H1 (cell line): ENCODE measurements around the gene RILPL1. TPM values are rescaled to one million over a fixed set of nuclear protein-coding genes. Genes with fewer than 3 reads are reported as not detected.
"Not testable (repeated sequence)": the region's sequence is repeated elsewhere in the genome, so short reads cannot be mapped to it uniquely, and the experiment has no call there.

ENCODE experiments used
- CTCF ChIA-PET: fragments of 300-600 bp; sonication (Branson Sonifier 250); formaldehyde crosslinking; loops from one replicate; lab custom pipeline; 2021; ENCODE audit not compliant: partially characterized antibody; lab: Charles Lee
- POLR2A ChIA-PET: fragments of 300-600 bp; sonication (Branson Sonifier 250); formaldehyde crosslinking; loops from one replicate; lab custom pipeline; 2021; ENCODE audit warnings: inconsistent platforms; ENCODE audit not compliant: partially characterized antibody; lab: Charles Lee
- DNase-seq, 2 experiments: peaks; one replicate each; pipeline versions ENCODE4 v3.0.0 to v3.0.0-alpha.2; 2010 to 2022; ENCODE audit warnings: low spot score in 2 of 2, low read depth in 1 of 2, mixed read lengths in 1 of 2
- FAIRE-seq: peaks from 2 replicates; lab custom pipeline; 2011; peaks lifted over from hg19 to GRCh38; lab: Jason Lieb, UNC
- H2AFZ ChIP-seq: 2 replicates; pipeline ENCODE4 v1.8.1; 2012; ENCODE audit warnings: low read length, inconsistent platforms
- H2AK5ac ChIP-seq: 2 replicates; pipeline ENCODE4 v1.6.1; 2013; ENCODE audit warnings: low read depth, low read length
- H2BK120ac ChIP-seq: replicated peaks from 2 replicates; pipeline ENCODE3; 2013; ENCODE audit warnings: low read depth, low read length, inconsistent platforms
- H2BK12ac ChIP-seq: 2 replicates; pipeline ENCODE4 v1.6.1; 2013; ENCODE audit warnings: low read depth, low read length
- H2BK15ac ChIP-seq: 2 replicates; pipeline ENCODE4 v1.6.1; 2013; ENCODE audit warnings: low read length
- H2BK20ac ChIP-seq: 2 replicates; pipeline ENCODE4 v1.6.1; 2013; ENCODE audit warnings: low read length
- H2BK5ac ChIP-seq: 2 replicates; pipeline ENCODE4 v1.6.1; 2013; ENCODE audit warnings: low read depth, low read length
- H3K14ac ChIP-seq: 2 replicates; pipeline ENCODE4 v1.6.1; 2013; ENCODE audit warnings: inconsistent platforms; ENCODE audit not compliant: insufficient read length
- H3K18ac ChIP-seq: 2 replicates; pipeline ENCODE4 v1.6.1; 2013; ENCODE audit warnings: low read length; ENCODE audit errors: extremely low read depth
- H3K23ac ChIP-seq: 2 replicates; pipeline ENCODE4 v1.6.1; 2013; ENCODE audit warnings: inconsistent platforms; ENCODE audit not compliant: insufficient read length
- H3K23me2 ChIP-seq: 2 replicates; pipeline ENCODE4 v1.6.1; 2013; ENCODE audit warnings: low read depth, low read length
- H3K27ac ChIP-seq: 2 replicates; pipeline ENCODE4 v1.6.1; 2011; ENCODE audit warnings: low read depth, low read length, inconsistent platforms
- H3K27me3 ChIP-seq, 4 experiments: replicated peaks in 1 of 4; 1 replicate in 1 of 4; 2 replicates in 3 of 4; pipeline versions ENCODE4 v1.6.1 to v1.8.1; 2011 to 2013; ENCODE audit warnings: low read length in 3 of 4, mild to moderate bottlenecking in 3 of 4, inconsistent platforms in 2 of 4, mixed read lengths in 2 of 4, moderate library complexity in 1 of 4; ENCODE audit not compliant: control insufficient read depth in 3 of 4, insufficient read depth in 3 of 4; ENCODE audit errors: extremely low read depth in 1 of 4
- H3K36me3 ChIP-seq, 4 experiments: 2 replicates each; pipeline versions ENCODE4 v1.6.1 to v1.8.1; 2011 to 2013; ENCODE audit warnings: mild to moderate bottlenecking in 4 of 4, low read length in 3 of 4, moderate library complexity in 2 of 4, control low read depth in 1 of 4, inconsistent platforms in 1 of 4; ENCODE audit not compliant: insufficient read depth in 4 of 4, control insufficient read depth in 2 of 4
- H3K4ac ChIP-seq: replicated peaks from 2 replicates; pipeline ENCODE3; 2013; ENCODE audit warnings: low read length, low read depth, mixed read lengths, inconsistent platforms; ENCODE audit not compliant: insufficient read length
- H3K4me1 ChIP-seq, 4 experiments: replicated peaks in 1 of 4; 1 replicate in 1 of 4; 2 replicates in 3 of 4; pipeline versions ENCODE4 v1.6.1 to v1.8.1; 2011 to 2013; ENCODE audit warnings: low read length in 3 of 4, inconsistent platforms in 2 of 4, mixed read lengths in 1 of 4; ENCODE audit not compliant: insufficient read depth in 4 of 4, control insufficient read depth in 3 of 4
- H3K4me2 ChIP-seq, 2 experiments: 2 replicates each; pipeline versions ENCODE4 v1.6.1 to v1.8.1; 2011 to 2013; ENCODE audit warnings: low read depth in 2 of 2, low read length in 2 of 2, control low read depth in 1 of 2, inconsistent platforms in 1 of 2, mild to moderate bottlenecking in 1 of 2; ENCODE audit not compliant: insufficient read depth in 1 of 2
- H3K4me3 ChIP-seq, 4 experiments: fragments of 200-600, 300-600 bp in 1 of 4; sonication (generic), shearing (Covaris generic), sonication (Bioruptor Twin) in 1 of 4; 2 replicates each; pipeline versions ENCODE4 v1.5.1 to v1.8.1; 2011 to 2016; ENCODE audit warnings: low read length in 4 of 4, low read depth in 3 of 4, control low read depth in 2 of 4, inconsistent platforms in 2 of 4, mild to moderate bottlenecking in 2 of 4, mixed read lengths in 1 of 4, moderate library complexity in 1 of 4; ENCODE audit not compliant: insufficient read depth in 2 of 4; ENCODE audit errors: extremely low read depth in 1 of 4
- H3K56ac ChIP-seq: replicated peaks from 2 replicates; pipeline ENCODE3; 2013; ENCODE audit warnings: low read depth, mild to moderate bottlenecking, mixed read lengths, low read length, inconsistent platforms; ENCODE audit not compliant: insufficient read length
- H3K79me1 ChIP-seq: 2 replicates; pipeline ENCODE4 v1.6.1; 2013; ENCODE audit warnings: low read depth, low read length, control low read depth
- H3K79me2 ChIP-seq, 2 experiments: 2 replicates each; pipeline versions ENCODE4 v1.6.1 to v1.8.1; 2012 to 2013; ENCODE audit warnings: low read length in 2 of 2, mild to moderate bottlenecking in 2 of 2, inconsistent platforms in 1 of 2; ENCODE audit not compliant: insufficient read depth in 2 of 2, control insufficient read depth in 1 of 2
- H3K9ac ChIP-seq, 4 experiments: replicated peaks in 1 of 4; 1 replicate in 1 of 4; 2 replicates in 3 of 4; pipeline versions ENCODE4 v1.6.1 to v1.8.1; 2011 to 2013; ENCODE audit warnings: low read depth in 3 of 4, low read length in 3 of 4, control low read depth in 2 of 4, mild to moderate bottlenecking in 2 of 4, moderate library complexity in 2 of 4, inconsistent platforms in 1 of 4; ENCODE audit errors: extremely low read depth in 1 of 4
- H3K9me3 ChIP-seq, 2 experiments: 2 replicates each; pipeline versions ENCODE4 v1.6.1 to v1.8.1; 2012 to 2013; ENCODE audit warnings: mild to moderate bottlenecking in 2 of 2, moderate library complexity in 2 of 2, control low read depth in 1 of 2, inconsistent platforms in 1 of 2, low read depth in 1 of 2, low read length in 1 of 2, mixed read lengths in 1 of 2; ENCODE audit not compliant: insufficient read depth in 2 of 2
- H4K20me1 ChIP-seq, 2 experiments: replicated peaks in 1 of 2; 2 replicates each; pipeline versions ENCODE3 to v1.8.1; 2011 to 2013; ENCODE audit warnings: inconsistent platforms in 2 of 2, low read length in 2 of 2, mild to moderate bottlenecking in 1 of 2; ENCODE audit not compliant: insufficient read depth in 2 of 2, control insufficient read depth in 1 of 2
- H4K5ac ChIP-seq: 2 replicates; pipeline ENCODE4 v1.6.1; 2013; ENCODE audit warnings: low read length, low read depth, mixed read lengths, inconsistent platforms; ENCODE audit not compliant: insufficient read length
- H4K8ac ChIP-seq: 2 replicates; pipeline ENCODE4 v1.8.0; 2013; ENCODE audit warnings: mild to moderate bottlenecking, moderate library complexity, low read length, inconsistent platforms; ENCODE audit not compliant: insufficient read depth; ENCODE audit errors: extremely low read depth
- H4K91ac ChIP-seq: replicated peaks from 2 replicates; pipeline ENCODE3; 2013; ENCODE audit warnings: low read length, mixed read lengths, inconsistent platforms; ENCODE audit not compliant: insufficient read length
- EZH2 ChIP-seq: fragments of 200-600 bp; sonication (generic); IDR thresholded peaks from 2 replicates; pipeline ENCODE4 v1.7.1; 2012; ENCODE audit warnings: low read depth, mild to moderate bottlenecking, moderate library complexity, low read length, inconsistent platforms; ENCODE audit not compliant: severe bottlenecking
- SAP30 ChIP-seq: fragments of 300-600 bp; sonication (generic); IDR thresholded peaks from 2 replicates; pipeline ENCODE4 v1.7.1; 2012; ENCODE audit warnings: low read length, moderate library complexity, mild to moderate bottlenecking, inconsistent platforms; ENCODE audit not compliant: insufficient read depth, insufficient replicate concordance
- USF2 ChIP-seq: IDR thresholded peaks from 2 replicates; pipeline ENCODE4 v1.6.1; 2011; ENCODE audit warnings: low read length, improper control_type of control experiment
- WGBS, 2 experiments: shearing (Covaris generic) in 1 of 2; methylation state at CpG; one replicate each; pipeline versions ENCODE4 v1.1.6 to v1.1.7; 2013 to 2015; ENCODE audit warnings: low lambda C conversion rate in 2 of 2, mixed read lengths in 2 of 2, inconsistent platforms in 1 of 2, low coverage in 1 of 2, missing lambda C conversion rate in 1 of 2; ENCODE audit not compliant: insufficient replicate concordance in 2 of 2, insufficient coverage in 1 of 2, insufficient read length in 1 of 2; ENCODE audit errors: extremely low coverage in 1 of 2, missing lambda C conversion rate in 1 of 2; 5-methylcytosine and 5-hydroxymethylcytosine counted together
- polyA plus RNA-seq, 7 experiments: library from polyadenylated mRNA; depleted of rRNA in 3 of 7; stranded (reverse) in 5 of 7; unstranded in 2 of 7; fragments of >200 nt in 5 of 7; fragments of 200-250 nt in 2 of 7; gene quantifications; 1 replicate in 5 of 7; 2 replicates in 1 of 7; 4 replicates in 1 of 7; pipeline versions ENCODE4 v1.2.1 to v1.2.3, GENCODE V29; 2011 to 2013; ENCODE audit warnings: missing spikeins in 2 of 7, mixed read lengths in 2 of 7
- total RNA-seq: library from RNA; stranded (reverse); fragmentation: NEBNext Ultra II Directional; extraction: Animal tissue kit (Norgen Biotek cat#: 25700); gene quantifications from 2 replicates; pipeline ENCODE4 v1.2.1, GENCODE V29; 2021

The RILPL1 gene
- total and polyA plus RNA-seq, 2 of the 8 experiments (the other 6 are each of a cell fraction or from before 2014, with no cell fraction given) = 6.7 to 9.4 TPM

DNA sequence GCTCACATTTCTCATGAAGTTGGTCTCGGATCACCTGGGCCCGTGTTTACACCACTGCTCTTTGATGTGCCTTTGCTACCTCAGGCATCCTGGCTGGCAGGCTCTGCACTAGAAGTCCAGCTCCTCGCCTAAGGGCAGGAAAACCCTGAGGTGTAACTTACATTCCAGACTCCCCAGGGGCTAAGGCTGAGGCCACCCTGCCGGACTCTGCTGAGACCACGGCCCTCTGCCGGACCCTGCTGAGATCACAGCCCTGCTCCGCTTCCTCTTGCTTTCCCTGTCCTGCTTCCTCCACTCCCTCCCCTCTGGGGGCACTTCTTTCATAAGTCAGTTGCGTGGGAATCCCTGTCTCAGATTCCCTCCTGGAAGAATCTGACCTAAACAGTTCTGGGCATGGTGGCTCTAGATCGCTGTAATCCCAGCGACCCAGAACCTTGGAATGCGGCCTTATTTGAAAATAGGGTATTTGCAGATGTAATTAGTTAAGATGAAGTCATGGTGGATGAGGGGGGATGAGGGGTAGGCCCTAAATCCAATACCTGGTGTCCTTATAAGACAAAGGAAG is 17.2 kb downstream of the RILPL1 start (continued):
- no peak for TF ChIP-seq USF2
- no peak for TF ChIP-seq EZH2
- TF ChIP-seq SAP30 = no peak

- H3K79me1 ChIP-seq, H4K20me1 ChIP-seq, H2BK5ac ChIP-seq, H3K14ac ChIP-seq, H3K18ac ChIP-seq, H2BK120ac ChIP-seq, H3K23ac ChIP-seq, H3K4me2 ChIP-seq, H3K9ac ChIP-seq, H4K5ac ChIP-seq, DNase-seq, H2AK5ac ChIP-seq, H3K4ac ChIP-seq, H3K9me3 ChIP-seq, H4K91ac ChIP-seq, H2BK15ac ChIP-seq, H3K4me3 ChIP-seq, H2AFZ ChIP-seq, H4K8ac ChIP-seq, H3K27me3 ChIP-seq, H2BK12ac ChIP-seq, H3K27ac ChIP-seq, H3K56ac ChIP-seq, H3K4me1 ChIP-seq, H3K79me2 ChIP-seq, FAIRE-seq, H2BK20ac ChIP-seq, CTCF ChIA-PET: not testable (repeated sequence)
- 84% methylated on average over 1 of the region's 1 CpG; no CpG with 5 or more reads in 1 of the 2 experiments for WGBS, 2 experiments
- H3K23me2 ChIP-seq = peaks cover 26% of the 10 kb centered on the region; the same call in 1 of the 2 replicates
- POLR2A ChIA-PET = interaction anchor here (1.0 to 1.2 kb wide), 2 partner anchors 13 to 26 kb away, joined by 3 read pairs; no protein-coding TSS in a partner anchor
- peaks cover 5 to 29% (median 12%) of the 10 kb centered on the region in 4 experiments; a peak in 7 of 8 replicates for H3K36me3 ChIP-seq
Measured at GRCh38 chr12:123514582-123515221, 18.8 kb downstream of the RILPL1 start.
